Uterus (tissue), 4 donors: Measurements from ENCODE around the gene HMX1. TPM values are rescaled to one million over a fixed set of nuclear protein-coding genes. Genes with fewer than 3 reads are reported as not detected.

Source experiments
- DNase-seq, 2 donors: peaks; one replicate each; pipeline ENCODE4 v3.0.0-alpha.2; 2019 to 2020
- H3K27ac ChIP-seq, 2 donors: fragments of 200-600 bp; sonication (generic); 1 replicate in 1 of 2; 2 replicates in 1 of 2; pipeline ENCODE4 v1.5.1; 2016 to 2018
- H3K27me3 ChIP-seq, 2 donors: fragments of 200-600 bp; sonication (generic); one replicate each; pipeline ENCODE4 v1.5.1; 2018 to 2019; ENCODE audit warnings: control low read depth in 1 of 2
- H3K36me3 ChIP-seq, 2 donors: fragments of 200-600 bp; sonication (generic); one replicate each; pipeline ENCODE4 v1.5.1; 2019; ENCODE audit warnings: control low read depth in 1 of 2
- H3K4me1 ChIP-seq, 2 donors: fragments of 200-600 bp; sonication (generic); one replicate each; pipeline ENCODE4 v1.5.1; 2018 to 2019; ENCODE audit warnings: control low read depth in 1 of 2
- H3K4me3 ChIP-seq, 2 donors: fragments of 200-600 bp; sonication (generic); 1 replicate in 1 of 2; 2 replicates in 1 of 2; pipeline ENCODE4 v1.5.1; 2018 to 2019; ENCODE audit warnings: mild to moderate bottlenecking in 1 of 2
- H3K9me3 ChIP-seq, 2 donors: fragments of 200-600 bp; sonication (generic); one replicate each; pipeline ENCODE4 v1.5.1; 2019; ENCODE audit warnings: control low read depth in 1 of 2
- CTCF ChIP-seq, 4 experiments: fragments of 200-600 bp in 2 of 4; fragments of 450-650 bp in 2 of 4; sonication (generic) in 2 of 4; IDR thresholded peaks; one replicate each; pipeline ENCODE4 v1.5.1; 2016 to 2019; ENCODE audit warnings: antibody characterized with exemption in 4 of 4, mild to moderate bottlenecking in 2 of 4, moderate library complexity in 1 of 4
- POLR2A ChIP-seq, 2 donors: fragments of 450-650 bp; IDR thresholded peaks; one replicate each; pipeline ENCODE4 v1.6.1; 2016; ENCODE audit warnings: antibody characterized with exemption in 2 of 2, mild to moderate bottlenecking in 1 of 2, moderate library complexity in 1 of 2
- intact Hi-C: fragments of 100-400 bp; cut with DNase I; formaldehyde crosslinking; loops from one replicate; pipeline ENCODE4 v1.15.1; 2023; ENCODE audit warnings: low total_unique reads
- total RNA-seq, 4 donors: library from RNA; depleted of rRNA in 3 of 4; stranded (reverse); fragments of >200 nt in 3 of 4; gene quantifications; one replicate each; pipeline versions ENCODE4 v1.1.0 to v1.2.4, GENCODE V29; 2014 to 2023
- donor health status: DM: yes; HTN: yes; CAD: no.

HMX1 gene
- total RNA-seq, 4 donors from 2014 or later, result 0.21 TPM; not detected in 3

- Histone ChIP-seq H3K9me3 (no peaks in the 10 kb centered on the region), H3K4me3 (no peak overlapping the region), H3K27me3 (peaks cover 0 to 48% of the 10 kb centered on the region in 2 donors), H3K36me3 (no peaks in the 10 kb centered on the region), H3K4me1 (peaks cover 0 to 8% of the 10 kb centered on the region in 2 donors), H3K27ac (no peak overlapping the region)
- intact Hi-C loops, result no loop called here
- no peak for DNase-seq
- TF ChIP-seq CTCF (IDR thresholded peaks at IDR 0.05) (no peak), POLR2A (IDR thresholded peaks at IDR 0.05) (no peak)
These were observed 4.6 kb downstream of the HMX1 start for GRCh38 chr4:8866828-8867623.

- intact Hi-C loops, result no loop called here
- Histone ChIP-seq H3K36me3 (no peaks in the 10 kb centered on the region), H3K9me3 (no peaks in the 10 kb centered on the region), H3K27ac (no peak overlapping the region), H3K4me3 (no peak overlapping the region), H3K4me1 (peaks cover 0 to 8% of the 10 kb centered on the region in 2 donors), H3K27me3 (peaks cover 0 to 53% of the 10 kb centered on the region in 2 donors)
- TF ChIP-seq POLR2A (IDR thresholded peaks at IDR 0.05) (no peak), CTCF (IDR thresholded peaks at IDR 0.05) (no peak)
- no peak for DNase-seq
These were observed 5.2 kb downstream of the HMX1 start for GRCh38 chr4:8866421-8866820.

GRCh38 chr4:8865681-8866310 is 5.8 kb downstream of the HMX1 start:
- no peak overlapping the region for H3K4me3 ChIP-seq
- no peak for DNase-seq
- H3K27me3 ChIP-seq, result peaks cover 0 to 56% of the 10 kb centered on the region in 2 donors
- intact Hi-C loops, result no loop called here
- H3K4me1 ChIP-seq, result peaks cover 0 to 8% of the 10 kb centered on the region in 2 donors
- H3K27ac ChIP-seq, result no peak overlapping the region
- TF ChIP-seq CTCF (IDR thresholded peaks at IDR 0.05) (no peak), POLR2A (IDR thresholded peaks at IDR 0.05) (no peak)
- no peaks in the 10 kb centered on the region for H3K36me3 ChIP-seq
- H3K9me3 ChIP-seq, result no peaks in the 10 kb centered on the region

- DNase-seq, result no peak
- Histone ChIP-seq H3K27ac (no peak overlapping the region), H3K9me3 (no peaks in the 10 kb centered on the region), H3K4me1 (peaks cover 0 to 8% of the 10 kb centered on the region in 2 donors), H3K36me3 (no peaks in the 10 kb centered on the region), H3K27me3 (peaks cover 0 to 55% of the 10 kb centered on the region in 2 donors), H3K4me3 (no peak overlapping the region)
- intact Hi-C loops, result no loop called here
- no peak for TF ChIP-seq POLR2A (IDR thresholded peaks at IDR 0.05)
- no peak for TF ChIP-seq CTCF (IDR thresholded peaks at IDR 0.05)
These were observed 6.5 kb downstream of the HMX1 start for GRCh38 chr4:8864912-8865680.
